Measurements from ENCODE around the gene MBD6. TPM values are rescaled to one million over a fixed set of nuclear protein-coding genes. Genes with fewer than 3 reads are reported as not detected.
A peak's percentile ranks its signal among the peaks of the same experiment; 100 is the strongest.

The MBD6 gene
- total and polyA plus RNA-seq, 2 of the 8 experiments (the other 6 are each of a cell fraction or from before 2014, with no cell fraction given), result 3.9 to 32.3 TPM

- TF ChIP-seq JUND (IDR thresholded peaks at IDR 0.05; ENCODE audit: low read length), result no peak
- TF ChIP-seq NANOG (IDR thresholded peaks at IDR 0.05; ENCODE audit: insufficient read depth, low read depth, low read length, poor library complexity, severe bottlenecking), result no peak
- TF ChIP-seq RAD21 (IDR thresholded peaks at IDR 0.05 in 1 of 2, conservative IDR thresholded peaks at IDR 0.05 in 1 of 2; ENCODE audit: low read depth in 2 of 2, low read length in 2 of 2), result no peak
- peak in 1 of 2 experiments; percentile 47; a peak in 1 of 3 replicates for TF ChIP-seq POLR2A (IDR thresholded peaks at IDR 0.05; ENCODE audit: control extremely low read depth in 1 of 2, low read depth in 2 of 2, low read length in 2 of 2)
- TF ChIP-seq YY1 (IDR thresholded peaks at IDR 0.05; ENCODE audit: low read depth, low read length), result peak; percentile 10; the same call in 1 of the 2 replicates
- TF ChIP-seq SAP30 (IDR thresholded peaks at IDR 0.05; ENCODE audit: insufficient read depth, insufficient replicate concordance, low read length), result peak; percentile 100
- TF ChIP-seq KDM4A (IDR thresholded peaks at IDR 0.05; ENCODE audit: low read depth, low read length, severe bottlenecking), result peak; percentile 8
- no peak for TF ChIP-seq JUN (IDR thresholded peaks at IDR 0.05; ENCODE audit: low read depth, low read length)
- no peak for TF ChIP-seq PHF8 (conservative IDR thresholded peaks at IDR 0.05; ENCODE audit: low read depth, low read length)
- no peak for TF ChIP-seq CHD2 (IDR thresholded peaks at IDR 0.05; ENCODE audit: low read length)
- TF ChIP-seq CTBP2 (IDR thresholded peaks at IDR 0.05; ENCODE audit: borderline replicate concordance, insufficient read depth, insufficient read length, low read length), result peak; percentile 100
- 0 out of 2 replicates have a peak, but pooled peaks have one; percentile 42 for TF ChIP-seq BACH1 (IDR thresholded peaks at IDR 0.05; ENCODE audit: low read length)
- TF ChIP-seq SIRT6 (IDR thresholded peaks at IDR 0.05; ENCODE audit: low read length), result no peak
- peak in 1 of 2 experiments; percentile 73; a peak in 1 of 3 replicates for TF ChIP-seq EP300 (IDR thresholded peaks at IDR 0.05; ENCODE audit: borderline replicate concordance in 1 of 2, low read depth in 2 of 2, low read length in 2 of 2)
- peak; percentile 65 to 100; a peak in 2 of 4 replicates for TF ChIP-seq HDAC2 (IDR thresholded peaks at IDR 0.05; ENCODE audit: borderline replicate concordance in 1 of 2, low read depth in 2 of 2, low read length in 2 of 2)
- peak; percentile 74 for TF ChIP-seq NRF1 (IDR thresholded peaks at IDR 0.05; ENCODE audit: low read depth, low read length)
- TF ChIP-seq USF2 (IDR thresholded peaks at IDR 0.05; ENCODE audit: low read length), result peak; percentile 72
Observed at GRCh38 chr12:57522011-57522886, at the start of gene MBD6 (continued).

Measured in H1 (cell line).